HepG2 (cell line): ENCODE results near the gene FAT1. TPM values are rescaled to one million over a fixed set of nuclear protein-coding genes. Genes with fewer than 3 reads are reported as not detected.
A peak's percentile ranks its signal among the peaks of the same experiment; 100 is the strongest.

Experiments used
- CCDC6 ChIP-seq: sonication (generic); formaldehyde crosslinking; IDR thresholded peaks from 2 replicates; pipeline ENCODE4 v1.8.1; 2022; ENCODE audit warnings: mild to moderate bottlenecking, missing genetic modification reagents, moderate library complexity
- EEA1 ChIP-seq: sonication (generic); formaldehyde crosslinking; IDR thresholded peaks from 2 replicates; pipeline ENCODE4 v1.5.1; 2020; ENCODE audit warnings: mild to moderate bottlenecking, missing genetic modification reagents, borderline replicate concordance
- FOXA3 ChIP-seq: IDR thresholded peaks from 2 replicates; pipeline ENCODE4 v1.6.1; 2016; ENCODE audit warnings: missing genetic modification reagents, missing compliant biosample characterization
- GFI1 ChIP-seq: sonication (generic); formaldehyde crosslinking; IDR thresholded peaks from 2 replicates; pipeline ENCODE4 v1.5.0; 2020; ENCODE audit warnings: missing genetic modification reagents, mild to moderate bottlenecking, borderline replicate concordance
- GPBP1L1 ChIP-seq: sonication (generic); formaldehyde crosslinking; IDR thresholded peaks from 2 replicates; pipeline ENCODE4 v1.5.0; 2020; ENCODE audit warnings: mild to moderate bottlenecking, missing genetic modification reagents
- IRF2 ChIP-seq: IDR thresholded peaks from 2 replicates; pipeline ENCODE4 v1.6.1; 2018; ENCODE audit warnings: missing genetic modification reagents, missing compliant biosample characterization
- JUNB ChIP-seq: sonication (generic); formaldehyde crosslinking; IDR thresholded peaks from 2 replicates; pipeline ENCODE4 v1.8.0; 2022; ENCODE audit warnings: missing genetic modification reagents, mild to moderate bottlenecking, borderline replicate concordance
- KDM1A ChIP-seq: IDR thresholded peaks from 2 replicates; pipeline ENCODE4 v1.6.1; 2016; ENCODE audit warnings: missing compliant biosample characterization
- NCOA5 ChIP-seq: sonication (generic); formaldehyde crosslinking; IDR thresholded peaks from 2 replicates; pipeline ENCODE4 v1.4.0; 2020; ENCODE audit warnings: missing genetic modification reagents
- NFIB ChIP-seq: sonication (generic); formaldehyde crosslinking; IDR thresholded peaks from 2 replicates; pipeline ENCODE4 v1.9.0; 2021; ENCODE audit warnings: missing genetic modification reagents, mild to moderate bottlenecking, borderline replicate concordance
- PITX1 ChIP-seq: sonication (generic); formaldehyde crosslinking; IDR thresholded peaks from 2 replicates; pipeline ENCODE4 v1.5.1; 2020; ENCODE audit warnings: mild to moderate bottlenecking, missing genetic modification reagents
- PLRG1 ChIP-seq: fragments of 450-650 bp; conservative IDR thresholded peaks from 2 replicates; pipeline ENCODE4 v1.6.1; 2016
- SMAD3 ChIP-seq: sonication (generic); formaldehyde crosslinking; IDR thresholded peaks from 2 replicates; pipeline ENCODE4 v1.4.0; 2020; ENCODE audit warnings: missing genetic modification reagents
- SNRNP70 ChIP-seq: fragments of 200-400 bp; formaldehyde crosslinking; IDR thresholded peaks from 2 replicates; pipeline ENCODE4 v1.6.1; 2017; ENCODE audit warnings: mild to moderate bottlenecking, low read depth, low read length, moderate library complexity
- STAT5B ChIP-seq: sonication (generic); formaldehyde crosslinking; IDR thresholded peaks from 2 replicates; pipeline ENCODE4 v1.4.0; 2020; ENCODE audit warnings: missing genetic modification reagents
- STAT6 ChIP-seq: sonication (generic); formaldehyde crosslinking; IDR thresholded peaks from 2 replicates; pipeline ENCODE4 v1.4.0; 2020; ENCODE audit warnings: missing genetic modification reagents, mild to moderate bottlenecking, borderline replicate concordance
- TFDP1 ChIP-seq: IDR thresholded peaks from 2 replicates; pipeline ENCODE4 v1.6.1; 2016; ENCODE audit warnings: missing compliant biosample characterization, missing genetic modification reagents, borderline replicate concordance
- ZBTB3 ChIP-seq: sonication (generic); formaldehyde crosslinking; IDR thresholded peaks from 2 replicates; pipeline ENCODE4 v1.4.0; 2020; ENCODE audit warnings: low read depth, mild to moderate bottlenecking, moderate library complexity, missing genetic modification reagents, borderline replicate concordance
- ZBTB7A ChIP-seq: sonication (generic); formaldehyde crosslinking; IDR thresholded peaks from 2 replicates; pipeline ENCODE4 v1.8.0; 2022; ENCODE audit warnings: mild to moderate bottlenecking, missing genetic modification reagents
- ZNF225 ChIP-seq: sonication (generic); formaldehyde crosslinking; IDR thresholded peaks from 2 replicates; pipeline ENCODE4 v1.4.0; 2020; ENCODE audit warnings: mild to moderate bottlenecking, missing genetic modification reagents
- ZNF232 ChIP-seq: sonication (generic); formaldehyde crosslinking; IDR thresholded peaks from 2 replicates; pipeline ENCODE4 v1.4.0; 2020; ENCODE audit warnings: missing genetic modification reagents, borderline replicate concordance
- ZNF280B ChIP-seq: sonication (generic); formaldehyde crosslinking; IDR thresholded peaks from 2 replicates; pipeline ENCODE4 v1.5.0; 2020; ENCODE audit warnings: missing genetic modification reagents, mild to moderate bottlenecking, borderline replicate concordance
- ZNF337 ChIP-seq: sonication (generic); formaldehyde crosslinking; IDR thresholded peaks from 2 replicates; pipeline ENCODE4 v1.5.1; 2020; ENCODE audit warnings: missing genetic modification reagents, low read depth, mild to moderate bottlenecking, borderline replicate concordance
- ZNF549 ChIP-seq: sonication (generic); formaldehyde crosslinking; IDR thresholded peaks from 2 replicates; pipeline ENCODE4 v1.5.0; 2020; ENCODE audit warnings: missing genetic modification reagents
- ZNF558 ChIP-seq: sonication (generic); formaldehyde crosslinking; IDR thresholded peaks from 2 replicates; pipeline ENCODE4 v1.9.0; 2022; ENCODE audit warnings: mild to moderate bottlenecking, missing genetic modification reagents, borderline replicate concordance
- ZNF747 ChIP-seq: sonication (generic); formaldehyde crosslinking; IDR thresholded peaks from 2 replicates; pipeline ENCODE4 v1.8.1; 2023; ENCODE audit warnings: missing genetic modification reagents, mild to moderate bottlenecking, borderline replicate concordance
- ZNF879 ChIP-seq: sonication (generic); formaldehyde crosslinking; IDR thresholded peaks from 2 replicates; pipeline ENCODE4 v1.8.1; 2023; ENCODE audit warnings: missing genetic modification reagents
- polyA plus RNA-seq, 8 experiments: library from polyadenylated mRNA; depleted of rRNA in 3 of 8; stranded (reverse) in 7 of 8; unstranded in 1 of 8; fragments of >200 nt; fragmentation: Illumina TruSeq in 4 of 8; extraction: Trizol in 4 of 8; gene quantifications; 2 replicates each; pipeline versions ENCODE4 v1.2.1 to v1.2.3, GENCODE V29; 2011 to 2016; ENCODE audit warnings: low read depth in 4 of 8, missing spikeins in 1 of 8, mixed read lengths in 1 of 8; ENCODE audit not compliant: insufficient read depth in 1 of 8
- total RNA-seq, 5 experiments: library from RNA; depleted of rRNA; stranded (reverse); fragments of >200 nt; fragmentation: Illumina TruSeq; extraction: Trizol; gene quantifications; 2 replicates each; pipeline ENCODE4 v1.2.3, GENCODE V29; 2016; ENCODE audit warnings: low read depth in 1 of 5

FAT1 gene
- total and polyA plus RNA-seq, 2 of the 13 experiments (the other 11 are each of a cell fraction or from before 2014, with no cell fraction given), result 185 to 216 TPM

- TF ChIP-seq TFDP1 (CRISPR knock-in tag) (no peak), IRF2 (CRISPR knock-in tag) (no peak), ZNF280B (no peak), ZBTB7A (no peak), ZNF879 (no peak), ZNF337 (CRISPR knock-in tag) (no peak), PITX1 (CRISPR knock-in tag) (no peak), ZBTB3 (CRISPR knock-in tag) (no peak), ZNF549 (CRISPR knock-in tag) (no peak), NFIB (no peak), STAT5B (CRISPR knock-in tag) (no peak), KDM1A (CRISPR knock-in tag) (no peak), ZNF747 (CRISPR knock-in tag) (no peak), GFI1 (CRISPR knock-in tag) (peak; percentile 87), ZNF558 (CRISPR knock-in tag) (no peak), EEA1 (CRISPR knock-in tag) (no peak), ZNF232 (CRISPR knock-in tag) (no peak), STAT6 (CRISPR knock-in tag) (no peak), NCOA5 (CRISPR knock-in tag) (no peak), GPBP1L1 (CRISPR knock-in tag) (no peak), SMAD3 (CRISPR knock-in tag) (no peak; the same call in 1 of the 2 replicates), SNRNP70 (no peak), PLRG1 (no peak), ZNF225 (CRISPR knock-in tag) (no peak), CCDC6 (CRISPR knock-in tag) (no peak), JUNB (CRISPR knock-in tag) (peak; percentile 44; the same call in 1 of the 2 replicates), FOXA3 (CRISPR knock-in tag) (peak; percentile 54; the same call in 1 of the 2 replicates)
These were observed 37.9 kb downstream of the FAT1 start (continued) for GRCh38 chr4:186685767-186686183.
